Measurements from ENCODE around the gene EXOC4. TPM values are rescaled to one million over a fixed set of nuclear protein-coding genes. Genes with fewer than 3 reads are reported as not detected.

EXOC4 gene
- total and polyA plus RNA-seq, 2 of the 8 experiments (the other 6 are each of a cell fraction or from before 2014, with no cell fraction given), result 27.0 to 67.3 TPM

DNA sequence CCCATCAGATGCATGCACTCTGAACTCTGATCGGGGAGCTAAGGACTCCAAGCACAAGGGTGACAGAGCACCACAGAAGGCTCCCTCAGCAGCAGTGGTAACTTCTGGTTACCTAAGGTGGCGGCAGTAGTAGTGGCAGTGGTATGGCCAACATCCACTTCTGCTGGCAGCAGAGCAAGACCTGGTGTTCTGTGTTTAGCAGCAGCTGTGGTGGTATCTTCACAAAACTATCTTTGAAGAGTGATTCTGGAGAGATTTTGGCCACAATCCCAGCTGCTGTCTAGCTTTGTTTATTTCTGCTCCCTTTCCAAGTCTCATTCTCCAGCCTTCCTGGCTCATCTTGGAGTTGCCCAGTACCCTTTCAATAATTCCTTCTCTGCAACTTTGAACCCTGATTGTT, 771.9 kb downstream of the EXOC4 start:
- Histone ChIP-seq H2AK5ac (ENCODE audit: low read depth, low read length) (no peak overlapping the region), H3K79me1 (ENCODE audit: low read depth, low read length) (no peaks in the 10 kb centered on the region), H4K8ac (ENCODE audit: extremely low read depth, insufficient read depth, low read length) (no peak overlapping the region), H3K14ac (ENCODE audit: insufficient read length) (no peak overlapping the region), H3K27me3 (replicated peaks in 1 of 4; ENCODE audit: control insufficient read depth in 3 of 4, extremely low read depth in 1 of 4, insufficient read depth in 3 of 4, low read length in 3 of 4) (no peaks in the 10 kb centered on the region), H2BK120ac (replicated peaks; ENCODE audit: low read depth, low read length) (no peak overlapping the region), H2BK5ac (ENCODE audit: low read depth, low read length) (no peak overlapping the region), H3K9me3 (ENCODE audit: insufficient read depth in 2 of 2, low read depth in 1 of 2, low read length in 1 of 2) (peaks cover 2 to 3% of the 10 kb centered on the region in 2 experiments; a peak in 3 of 4 replicates), H4K20me1 (replicated peaks in 1 of 2; ENCODE audit: control insufficient read depth in 1 of 2, insufficient read depth in 2 of 2, low read length in 2 of 2) (no peaks in the 10 kb centered on the region), H3K27ac (ENCODE audit: low read depth, low read length) (no peak overlapping the region), H2AFZ (ENCODE audit: low read length) (no peak overlapping the region), H2BK20ac (ENCODE audit: low read length) (no peak overlapping the region), H3K79me2 (ENCODE audit: control insufficient read depth in 1 of 2, insufficient read depth in 2 of 2, low read length in 2 of 2) (no peaks in the 10 kb centered on the region), H4K5ac (ENCODE audit: insufficient read length, low read depth, low read length) (no peak overlapping the region), H2BK12ac (ENCODE audit: low read depth, low read length) (no peak overlapping the region), H3K4ac (replicated peaks; ENCODE audit: insufficient read length, low read depth, low read length) (no peak overlapping the region), H3K56ac (replicated peaks; ENCODE audit: insufficient read length, low read depth, low read length) (no peak overlapping the region), H3K36me3 (ENCODE audit: control insufficient read depth in 2 of 4, insufficient read depth in 4 of 4, low read length in 3 of 4) (peaks cover 0 to 2% (median 0%) of the 10 kb centered on the region in 4 experiments; a peak in 1 of 8 replicates), H3K4me2 (ENCODE audit: insufficient read depth in 1 of 2, low read depth in 2 of 2, low read length in 2 of 2) (no peak overlapping the region), H3K4me1 (replicated peaks in 1 of 4; ENCODE audit: control insufficient read depth in 3 of 4, insufficient read depth in 4 of 4, low read length in 3 of 4) (peaks cover 0 to 10% (median 4%) of the 10 kb centered on the region in 4 experiments; a peak in 3 of 7 replicates), H2BK15ac (ENCODE audit: low read length) (peak overlapping the region; percentile 62; the same call in 1 of the 2 replicates), H3K23ac (ENCODE audit: insufficient read length) (no peak overlapping the region), H3K23me2 (ENCODE audit: low read depth, low read length) (peaks cover 1% of the 10 kb centered on the region; the same call in 1 of the 2 replicates), H3K18ac (ENCODE audit: extremely low read depth, low read length) (no peak overlapping the region), H4K91ac (replicated peaks; ENCODE audit: insufficient read length, low read length) (no peak overlapping the region), H3K9ac (replicated peaks in 1 of 4; ENCODE audit: extremely low read depth in 1 of 4, low read depth in 3 of 4, low read length in 3 of 4) (no peak overlapping the region), H3K4me3 (ENCODE audit: extremely low read depth in 1 of 4, insufficient read depth in 2 of 4, low read depth in 3 of 4, low read length in 4 of 4) (no peak overlapping the region)
- CTCF ChIA-PET (ENCODE audit: partially characterized antibody), result interaction anchor here (0.7 to 2.6 kb wide), 6 partner anchors 8 to 397 kb away, joined by 3 to 16 read pairs (median 8); no protein-coding TSS in a partner anchor
- FAIRE-seq (no peak), DNase-seq (ENCODE audit: low read depth in 1 of 2, low spot score in 2 of 2) (no peak)
- 95% methylated on average over 2 of the region's 2 CpGs; no CpG with 5 or more reads in 1 of the 2 experiments for WGBS, 2 experiments (ENCODE audit: extremely low coverage in 1 of 2, insufficient coverage in 1 of 2, insufficient read length in 1 of 2, insufficient replicate concordance in 2 of 2, low coverage in 1 of 2, low lambda C conversion rate in 2 of 2, missing lambda C conversion rate in 1 of 2)
- POLR2A ChIA-PET (ENCODE audit: partially characterized antibody), result no interaction called here
- no peak for TF ChIP-seq EP300 (IDR thresholded peaks at IDR 0.05; ENCODE audit: borderline replicate concordance in 1 of 2, low read depth in 2 of 2, low read length in 2 of 2)
- TF ChIP-seq CBX5 (IDR thresholded peaks at IDR 0.05; ENCODE audit: low read depth, low read length), result no peak
- no peak for TF ChIP-seq SIRT6 (IDR thresholded peaks at IDR 0.05; ENCODE audit: low read length)
- TF ChIP-seq, protein P1, sequence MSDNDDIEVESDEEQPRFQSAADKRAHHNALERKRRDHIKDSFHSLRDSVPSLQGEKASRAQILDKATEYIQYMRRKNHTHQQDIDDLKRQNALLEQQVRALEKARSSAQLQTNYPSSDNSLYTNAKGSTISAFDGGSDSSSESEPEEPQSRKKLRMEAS (IDR thresholded peaks at IDR 0.05), result no peak
- no peak for TF ChIP-seq ASH2L (IDR thresholded peaks at IDR 0.05; ENCODE audit: low read length)
- no peak for TF ChIP-seq POLR2AphosphoS5 (IDR thresholded peaks at IDR 0.05; ENCODE audit: low read depth, low read length)
- TF ChIP-seq MAFK (IDR thresholded peaks at IDR 0.05; ENCODE audit: low read depth, low read length), result no peak
- no peak for TF ChIP-seq CBX8 (IDR thresholded peaks at IDR 0.05; ENCODE audit: borderline replicate concordance, low read depth, low read length)
- TF ChIP-seq JUN (IDR thresholded peaks at IDR 0.05; ENCODE audit: low read depth, low read length), result no peak
- TF ChIP-seq PHF8 (conservative IDR thresholded peaks at IDR 0.05; ENCODE audit: low read depth, low read length), result no peak
- TF ChIP-seq FOSL1 (IDR thresholded peaks at IDR 0.05; ENCODE audit: insufficient read depth, low read depth, low read length), result no peak
- no peak for TF ChIP-seq EGR1 (IDR thresholded peaks at IDR 0.05; ENCODE audit: borderline replicate concordance, low read depth, low read length)
- no peak for TF ChIP-seq CHD1 (IDR thresholded peaks at IDR 0.05; ENCODE audit: low read depth, low read length)
